Astrocyte of the cerebellum (primary cell): Measurements from ENCODE around the gene RBM39.
"Not testable (repeated sequence)": the region's sequence is repeated elsewhere in the genome, so short reads cannot be mapped to it uniquely, and the experiment has no call there.

ENCODE experiments used
- DNase-seq: peaks from one replicate; pipeline ENCODE4 v3.0.0-alpha.2; 2011; ENCODE audit warnings: low read depth
- H3K4me3 ChIP-seq: 2 replicates; pipeline ENCODE4 v1.5.1; 2011; ENCODE audit warnings: mild to moderate bottlenecking, low read depth, low read length, moderate library complexity
- CTCF ChIP-seq: IDR thresholded peaks from 2 replicates; pipeline ENCODE4 v1.5.1; 2012; ENCODE audit warnings: low read length, low read depth, moderate library complexity, mild to moderate bottlenecking; ENCODE audit errors: missing control alignments
- in situ Hi-C: cut with HindIII; loops from 2 replicates; pipeline ENCODE4 v1.10.0; 2017; ENCODE audit warnings: low sequenced_read_pairs

Gene RBM39

GRCh38 chr20:35699127-35699956, 42.7 kb downstream of the RBM39 start, which contains the start of the genes NFS1 and ROMO1:
NFS1 (minus strand) TSS chr20:35699352; CDS start chr20:35699288, 64 bp downstream.
ROMO1 (plus strand) TSS chr20:35699405; CDS start chr20:35699633, 228 bp downstream.
- TF ChIP-seq CTCF: peak; percentile 26
- peak within 1 kb of the TSS; percentile 98 for H3K4me3 ChIP-seq
- peak; percentile 49 for DNase-seq
- in situ Hi-C loops: no loop called here

GRCh38 chr20:35698298-35699126, 43.5 kb downstream of the RBM39 start:
- DNase-seq: no peak
- TF ChIP-seq CTCF: no peak
- in situ Hi-C loops: no loop called here
- H3K4me3 ChIP-seq: peak overlapping the region; percentile 98

- no peak for DNase-seq
- peak overlapping the region; percentile 98 for H3K4me3 ChIP-seq
- in situ Hi-C loops: no loop called here
- no peak for TF ChIP-seq CTCF
Measured at GRCh38 chr20:35697696-35698297, 44.3 kb downstream of the RBM39 start.

- H3K4me3 ChIP-seq: no peak overlapping the region
- in situ Hi-C loops: no loop called here
- no peak for TF ChIP-seq CTCF
- no peak for DNase-seq
Measured at GRCh38 chr20:35695978-35696377, 46.1 kb downstream of the RBM39 start.

GRCh38 chr20:35695245-35695749, 46.8 kb downstream of the RBM39 start:
- no peak overlapping the region for H3K4me3 ChIP-seq
- DNase-seq: no peak
- TF ChIP-seq CTCF: no peak
- in situ Hi-C loops: no loop called here

GRCh38 chr20:35690265-35690664, 51.8 kb downstream of the RBM39 start:
- TF ChIP-seq CTCF: no peak
- in situ Hi-C loops: no loop called here

GRCh38 chr20:35686872-35687271, 55.2 kb downstream of the RBM39 start:
- in situ Hi-C loops, DNase-seq, H3K4me3 ChIP-seq: not testable (repeated sequence)

More at GRCh38 chr20:35690265-35690664, 51.8 kb downstream of the RBM39 start:
- H3K4me3 ChIP-seq: no peak overlapping the region
- no peak for DNase-seq

GRCh38 chr20:35685368-35685767, 56.7 kb downstream of the RBM39 start:
- DNase-seq, H3K4me3 ChIP-seq, in situ Hi-C loops: not testable (repeated sequence)
